Measurements from ENCODE around the gene TEDDM1. TPM values are rescaled to one million over a fixed set of nuclear protein-coding genes. Genes with fewer than 3 reads are reported as not detected.

TEDDM1 gene
- polyA plus RNA-seq, 1 of the 3 experiments (the other 2 are of a cell fraction) = not detected

- H3K9me3 ChIP-seq = no peaks in the 10 kb centered on the region
- no peak overlapping the region for H3K4me3 ChIP-seq (ENCODE audit: low read depth in 2 of 2, low read length in 1 of 2)
- POLR2A ChIA-PET = interaction anchor here (2.2 kb wide), 1 partner anchor 253 kb away, joined by 14 read pairs; no protein-coding TSS in a partner anchor
- H3F3A ChIP-seq (replicated peaks; ENCODE audit: insufficient read depth) = no peaks in the 10 kb centered on the region
- DNase-seq = no peak
- H3K27ac ChIP-seq (ENCODE audit: low read depth in 2 of 2, low read length in 1 of 2) = no peak overlapping the region
- 88% methylated on average over 3 of the region's 3 CpGs for WGBS (ENCODE audit: low lambda C conversion rate)
- H3K9me2 ChIP-seq = no peaks in the 10 kb centered on the region
- TF ChIP-seq ZBTB33 (IDR thresholded peaks at IDR 0.05; ENCODE audit: borderline replicate concordance, low read depth) = no peak
- no peak for TF ChIP-seq FOXM1 (IDR thresholded peaks at IDR 0.05; ENCODE audit: low read depth)
- no peak for TF ChIP-seq RCOR1 (IDR thresholded peaks at IDR 0.05; ENCODE audit: low read length)
- H4K20me1 ChIP-seq (ENCODE audit: insufficient read depth) = no peaks in the 10 kb centered on the region; the same call in 1 of the 2 replicates
- no peaks in the 10 kb centered on the region for H3K36me3 ChIP-seq (replicated peaks in 1 of 2; ENCODE audit: control insufficient read depth in 1 of 2, insufficient read depth in 2 of 2, low read length in 1 of 2)
- H2AFZ ChIP-seq (ENCODE audit: low read depth) = no peak overlapping the region
- CTCF ChIA-PET = interaction anchor here (0.7 to 12.2 kb wide), 29 partner anchors 9 to 920 kb away, joined by 3 to 350 read pairs (median 8); no protein-coding TSS in a partner anchor
- peaks cover 3 to 4% of the 10 kb centered on the region in 2 experiments; a peak in 3 of 4 replicates for H3K4me1 ChIP-seq (ENCODE audit: control insufficient read depth in 1 of 2, insufficient read depth in 2 of 2, low read depth in 1 of 2, low read length in 1 of 2)
- H3K79me2 ChIP-seq (ENCODE audit: insufficient read depth) = peaks cover 5% of the 10 kb centered on the region
- H3K4me2 ChIP-seq = no peak overlapping the region
- H3K27me3 ChIP-seq (ENCODE audit: insufficient read depth) = no peaks in the 10 kb centered on the region
- H3K9ac ChIP-seq = no peak overlapping the region
These were observed 4.6 kb downstream of the TEDDM1 start for GRCh38 chr1:182395906-182396305.

GRCh38 chr1:182394055-182394775, 6.3 kb downstream of the TEDDM1 start:
- DNase-seq = no peak
- no peak for TF ChIP-seq FOSL2 (IDR thresholded peaks at IDR 0.05; ENCODE audit: borderline replicate concordance, low read depth)
- TF ChIP-seq ELF1 (IDR thresholded peaks at IDR 0.05) = no peak
- TF ChIP-seq EZH2phosphoT487 (IDR thresholded peaks at IDR 0.05; ENCODE audit: borderline replicate concordance, low read depth) = no peak
- TF ChIP-seq MAX (IDR thresholded peaks at IDR 0.05; ENCODE audit: low read depth) = no peak
- Histone ChIP-seq H3K27me3 (ENCODE audit: insufficient read depth) (no peaks in the 10 kb centered on the region), H4K20me1 (ENCODE audit: insufficient read depth) (peaks cover 16% of the 10 kb centered on the region), H3K36me3 (replicated peaks in 1 of 2; ENCODE audit: control insufficient read depth in 1 of 2, insufficient read depth in 2 of 2, low read length in 1 of 2) (no peaks in the 10 kb centered on the region), H2AFZ (ENCODE audit: low read depth) (no peak overlapping the region), H3K79me2 (ENCODE audit: insufficient read depth) (peaks cover 22% of the 10 kb centered on the region), H3K4me1 (ENCODE audit: control insufficient read depth in 1 of 2, insufficient read depth in 2 of 2, low read depth in 1 of 2, low read length in 1 of 2) (peaks cover 3 to 7% of the 10 kb centered on the region in 2 experiments; a peak in 3 of 4 replicates), H3F3A (replicated peaks; ENCODE audit: insufficient read depth) (no peaks in the 10 kb centered on the region), H3K9me3 (no peaks in the 10 kb centered on the region), H3K27ac (ENCODE audit: low read depth in 2 of 2, low read length in 1 of 2) (no peak overlapping the region), H3K9ac (no peak overlapping the region), H3K4me3 (ENCODE audit: low read depth in 2 of 2, low read length in 1 of 2) (no peak overlapping the region), H3K4me2 (no peak overlapping the region), H3K9me2 (no peaks in the 10 kb centered on the region)
- CTCF ChIA-PET = interaction anchor here (0.5 to 12.2 kb wide), 4 partner anchors 251 to 343 kb away, joined by 3 to 350 read pairs (median 20); no protein-coding TSS in a partner anchor
- 71% methylated on average over 5 of the region's 5 CpGs for WGBS (ENCODE audit: low lambda C conversion rate)
- POLR2A ChIA-PET = no interaction called here
